SU-DHL-6 (cell line): Measurements from ENCODE around the gene ASAP2.

Source experiments
- H2AFZ ChIP-seq: fragments of 200-600 bp; sonication (generic); 2 replicates; pipeline ENCODE4 v1.6.1; 2014; ENCODE audit warnings: low read depth, mild to moderate bottlenecking, moderate library complexity, mixed read lengths, antibody characterized with exemption, low read length; ENCODE audit not compliant: severe bottlenecking
- H3F3A ChIP-seq: fragments of 200-600 bp; shearing (Covaris generic); 2 replicates; pipeline ENCODE4 v1.6.0; 2016; ENCODE audit warnings: antibody characterized with exemption, mild to moderate bottlenecking; ENCODE audit not compliant: insufficient read depth
- H3K27ac ChIP-seq: fragments of 200-600 bp; sonication (generic); 2 replicates; pipeline ENCODE4 v1.5.1; 2016; ENCODE audit warnings: low read depth, mild to moderate bottlenecking, low read length, moderate library complexity, mixed read lengths
- H3K27me3 ChIP-seq: fragments of 200-600 bp; sonication (generic), shearing (Covaris generic); 2 replicates; pipeline ENCODE4 v1.6.0; 2014; ENCODE audit warnings: mild to moderate bottlenecking, low read length
- H3K36me3 ChIP-seq: fragments of 200-600 bp; sonication (generic); 2 replicates; pipeline ENCODE4 v1.6.1; 2014; ENCODE audit warnings: mild to moderate bottlenecking, low read length, mixed read lengths
- H3K4me2 ChIP-seq: fragments of 300-600, 200-600 bp; shearing (Covaris generic), sonication (generic); 2 replicates; pipeline ENCODE4 v1.6.0; 2014; ENCODE audit warnings: low read length, low read depth, mild to moderate bottlenecking; ENCODE audit not compliant: poor library complexity, severe bottlenecking
- H3K4me3 ChIP-seq: fragments of 200-600 bp; sonication (generic); 2 replicates; pipeline ENCODE4 v1.5.1; 2014; ENCODE audit warnings: antibody characterized with exemption, low read length, mild to moderate bottlenecking, mixed read lengths; ENCODE audit not compliant: insufficient read depth, poor library complexity, severe bottlenecking
- H3K79me2 ChIP-seq: fragments of 200-600 bp; sonication (generic); 2 replicates; pipeline ENCODE4 v1.6.1; 2014; ENCODE audit warnings: mild to moderate bottlenecking, low read length, moderate library complexity; ENCODE audit not compliant: insufficient read depth
- H3K9ac ChIP-seq: fragments of 200-600 bp; sonication (generic); 2 replicates; pipeline ENCODE4 v1.7.0; 2014; ENCODE audit warnings: mild to moderate bottlenecking, low read length
- H3K9me2 ChIP-seq: fragments of 200-600 bp; sonication (generic); replicated peaks from 2 replicates; pipeline ENCODE4 v1.6.1; 2014; ENCODE audit warnings: low read length; ENCODE audit not compliant: insufficient read depth
- H3K9me3 ChIP-seq: fragments of 200-600 bp; sonication (generic); 2 replicates; pipeline ENCODE4 v1.6.1; 2014; ENCODE audit warnings: low read length, mixed read lengths; ENCODE audit not compliant: insufficient read depth
- H4K20me1 ChIP-seq: fragments of 200-600 bp; sonication (generic); 2 replicates; pipeline ENCODE4 v1.6.1; 2014; ENCODE audit warnings: low read depth, mild to moderate bottlenecking, antibody characterized with exemption, low read length, moderate library complexity, mixed read lengths
- EZH2phosphoT487 ChIP-seq: fragments of 200-600 bp; sonication (generic), shearing (Covaris generic); conservative IDR thresholded peaks from 2 replicates; pipeline ENCODE4 v1.6.1; 2018; ENCODE audit warnings: mild to moderate bottlenecking, antibody characterized with exemption, low read length, moderate library complexity, mixed read lengths
- TF ChIP-seq, protein P1 (sequence below): fragments of 200-600 bp; sonication (generic); IDR thresholded peaks from one replicate; pipeline ENCODE4 v1.5.1; 2017; ENCODE audit warnings: antibody characterized with exemption, mild to moderate bottlenecking, low read length, moderate library complexity; ENCODE audit not compliant: insufficient read depth, poor library complexity, severe bottlenecking

ASAP2 gene

GRCh38 chr2:9217838-9218770 is 11.5 kb downstream of the ASAP2 start:
- H3K9me2 ChIP-seq, result no peaks in the 10 kb centered on the region
- H4K20me1 ChIP-seq, result no peaks in the 10 kb centered on the region
- H3K9ac ChIP-seq, result no peak overlapping the region
- H3K36me3 ChIP-seq, result no peaks in the 10 kb centered on the region
- H3K4me2 ChIP-seq, result no peak overlapping the region
- no peak for TF ChIP-seq EZH2phosphoT487
- TF ChIP-seq, protein P1, sequence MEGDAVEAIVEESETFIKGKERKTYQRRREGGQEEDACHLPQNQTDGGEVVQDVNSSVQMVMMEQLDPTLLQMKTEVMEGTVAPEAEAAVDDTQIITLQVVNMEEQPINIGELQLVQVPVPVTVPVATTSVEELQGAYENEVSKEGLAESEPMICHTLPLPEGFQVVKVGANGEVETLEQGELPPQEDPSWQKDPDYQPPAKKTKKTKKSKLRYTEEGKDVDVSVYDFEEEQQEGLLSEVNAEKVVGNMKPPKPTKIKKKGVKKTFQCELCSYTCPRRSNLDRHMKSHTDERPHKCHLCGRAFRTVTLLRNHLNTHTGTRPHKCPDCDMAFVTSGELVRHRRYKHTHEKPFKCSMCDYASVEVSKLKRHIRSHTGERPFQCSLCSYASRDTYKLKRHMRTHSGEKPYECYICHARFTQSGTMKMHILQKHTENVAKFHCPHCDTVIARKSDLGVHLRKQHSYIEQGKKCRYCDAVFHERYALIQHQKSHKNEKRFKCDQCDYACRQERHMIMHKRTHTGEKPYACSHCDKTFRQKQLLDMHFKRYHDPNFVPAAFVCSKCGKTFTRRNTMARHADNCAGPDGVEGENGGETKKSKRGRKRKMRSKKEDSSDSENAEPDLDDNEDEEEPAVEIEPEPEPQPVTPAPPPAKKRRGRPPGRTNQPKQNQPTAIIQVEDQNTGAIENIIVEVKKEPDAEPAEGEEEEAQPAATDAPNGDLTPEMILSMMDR, result no peak
- no peaks in the 10 kb centered on the region for H3K27me3 ChIP-seq
- H3K79me2 ChIP-seq, result no peaks in the 10 kb centered on the region
- no peaks in the 10 kb centered on the region for H3F3A ChIP-seq
- H3K9me3 ChIP-seq, result no peaks in the 10 kb centered on the region
- no peak overlapping the region for H3K4me3 ChIP-seq
- no peak overlapping the region for H3K27ac ChIP-seq
- no peak overlapping the region for H2AFZ ChIP-seq

DNA sequence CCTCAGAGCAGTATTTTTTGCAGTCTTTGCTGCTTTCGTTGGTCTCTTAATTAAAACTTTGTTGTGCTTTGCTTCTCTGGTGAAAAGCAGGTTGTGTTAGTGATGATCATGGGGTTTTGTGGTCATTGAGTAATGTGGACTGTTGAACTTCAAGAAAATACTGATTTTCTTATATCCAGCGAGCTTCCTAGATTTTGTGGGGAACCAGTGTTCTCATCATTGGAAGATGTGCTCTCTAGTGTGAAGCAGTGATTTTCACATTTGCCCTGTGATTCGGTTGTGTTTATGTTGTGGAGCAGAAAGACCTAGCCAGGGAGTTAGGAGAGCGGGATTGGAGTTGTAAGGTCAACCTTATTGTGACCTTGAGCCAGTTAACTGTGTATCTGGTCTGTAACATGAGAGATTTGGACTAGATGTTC is 12.4 kb downstream of the ASAP2 start:
- no peaks in the 10 kb centered on the region for H3K36me3 ChIP-seq
- H3K4me3 ChIP-seq, result no peak overlapping the region
- TF ChIP-seq EZH2phosphoT487, result no peak
- TF ChIP-seq, protein P1, result no peak
- no peaks in the 10 kb centered on the region for H3K9me2 ChIP-seq
- H4K20me1 ChIP-seq, result no peaks in the 10 kb centered on the region
- no peaks in the 10 kb centered on the region for H3F3A ChIP-seq
- H3K9ac ChIP-seq, result no peak overlapping the region
- no peaks in the 10 kb centered on the region for H3K9me3 ChIP-seq
- no peaks in the 10 kb centered on the region for H3K27me3 ChIP-seq
- no peak overlapping the region for H2AFZ ChIP-seq
- H3K79me2 ChIP-seq, result no peaks in the 10 kb centered on the region
- no peak overlapping the region for H3K4me2 ChIP-seq
- no peak overlapping the region for H3K27ac ChIP-seq

- Histone ChIP-seq H4K20me1 (no peaks in the 10 kb centered on the region), H3K79me2 (no peaks in the 10 kb centered on the region), H3K36me3 (no peaks in the 10 kb centered on the region)
Measured at GRCh38 chr2:9220201-9220600, 13.6 kb downstream of the ASAP2 start.

More at GRCh38 chr2:9220201-9220600, 13.6 kb downstream of the ASAP2 start:
- Histone ChIP-seq H3K9me3 (no peaks in the 10 kb centered on the region), H3K27ac (no peak overlapping the region), H3K9ac (no peak overlapping the region), H2AFZ (no peak overlapping the region), H3K4me3 (no peak overlapping the region), H3K4me2 (no peak overlapping the region), H3F3A (no peaks in the 10 kb centered on the region), H3K9me2 (no peaks in the 10 kb centered on the region), H3K27me3 (no peaks in the 10 kb centered on the region)
- TF ChIP-seq, protein P1, result no peak
- no peak for TF ChIP-seq EZH2phosphoT487
